T-cell (primary cell): Measurements from ENCODE around the gene OSBP2. TPM values are rescaled to one million over a fixed set of nuclear protein-coding genes. Genes with fewer than 3 reads are reported as not detected.

Experiments
- ATAC-seq, 4 experiments: fragments of 200-7000 bp in 3 of 4; fragments of 150-1000 bp in 1 of 4; cut with Tn5 transposase; replicated peaks in 1 of 4; 1 replicate in 3 of 4; 2 replicates in 1 of 4; pipeline ENCODE4 v1.10.0; 2021; ENCODE audit warnings: moderate library complexity in 3 of 4, mild to moderate bottlenecking in 2 of 4, moderate number of reproducible peaks in 1 of 4
- CTCF ChIA-PET, 2 donors: fragments of 300-600 bp; sonication (Branson Sonifier 250); formaldehyde crosslinking; loops; one replicate each; lab custom pipeline; 2022; ENCODE audit warnings: antibody characterized with exemption in 2 of 2; lab: Charles Lee
- POLR2A ChIA-PET, 2 donors: fragments of 300-600 bp; sonication (Branson Sonifier 250); formaldehyde crosslinking; loops; one replicate each; lab custom pipeline; 2022; ENCODE audit warnings: antibody characterized with exemption in 2 of 2; lab: Charles Lee
- DNase-seq, 35 experiments: peaks; one replicate each; pipeline versions ENCODE4 v3.0.0 to v3.0.0-alpha.2; 2013 to 2023
- H3K27ac ChIP-seq: one replicate; pipeline ENCODE4 v1.5.1; 2013; ENCODE audit warnings: low read length
- H3K27me3 ChIP-seq, 2 experiments: replicated peaks in 1 of 2; 1 replicate in 1 of 2; 2 replicates in 1 of 2; pipeline versions ENCODE4 v1.6.1 to v1.7.0; 2013; ENCODE audit warnings: low read length in 1 of 2, mixed read lengths in 1 of 2; ENCODE audit not compliant: control insufficient read depth in 2 of 2, insufficient read depth in 2 of 2; ENCODE audit errors: extremely low read depth in 1 of 2
- H3K36me3 ChIP-seq, 2 donors: 1 replicate in 1 of 2; 2 replicates in 1 of 2; pipeline versions ENCODE4 v1.6.1 to v1.7.0; 2013; ENCODE audit warnings: low read length in 1 of 2; ENCODE audit not compliant: control insufficient read depth in 2 of 2, insufficient read depth in 1 of 2; ENCODE audit errors: extremely low read depth in 1 of 2
- H3K4me1 ChIP-seq, 2 experiments: 1 replicate in 1 of 2; 2 replicates in 1 of 2; pipeline versions ENCODE4 v1.6.1 to v1.7.0; 2013; ENCODE audit warnings: low read length in 2 of 2, mixed read lengths in 1 of 2; ENCODE audit not compliant: insufficient read depth in 2 of 2, control insufficient read depth in 1 of 2; ENCODE audit errors: extremely low read depth in 1 of 2
- H3K4me3 ChIP-seq, 2 donors: 1 replicate in 1 of 2; 2 replicates in 1 of 2; pipeline versions ENCODE4 v1.5.1 to v1.7.0; 2013; ENCODE audit warnings: mild to moderate bottlenecking in 2 of 2, low read length in 1 of 2, moderate library complexity in 1 of 2; ENCODE audit not compliant: control insufficient read depth in 1 of 2; ENCODE audit errors: extremely low read depth in 1 of 2
- H3K9me3 ChIP-seq: 2 replicates; pipeline ENCODE4 v1.7.0; 2013
- H3K27ac Mint-ChIP-seq, 2 donors: one replicate each; pipeline ENCODE4 v1.8.0; 2020 to 2021; ENCODE audit warnings: mild to moderate bottlenecking in 2 of 2, mixed read lengths in 2 of 2
- H3K27me3 Mint-ChIP-seq, 2 donors: one replicate each; pipeline ENCODE4 v1.8.0; 2021 to 2022; ENCODE audit warnings: mixed read lengths in 2 of 2
- H3K36me3 Mint-ChIP-seq: one replicate; pipeline ENCODE4 v1.8.0; 2021; ENCODE audit warnings: mixed read lengths
- H3K4me1 Mint-ChIP-seq, 3 donors: one replicate each; pipeline ENCODE4 v1.8.0; 2020 to 2022; ENCODE audit warnings: mixed read lengths in 3 of 3, mild to moderate bottlenecking in 1 of 3
- H3K4me3 Mint-ChIP-seq, 3 donors: one replicate each; pipeline ENCODE4 v1.8.0; 2020 to 2022; ENCODE audit warnings: mild to moderate bottlenecking in 3 of 3, mixed read lengths in 3 of 3, moderate library complexity in 3 of 3
- H3K9me3 Mint-ChIP-seq, 3 donors: one replicate each; pipeline ENCODE4 v1.8.0; 2020 to 2022; ENCODE audit warnings: mixed read lengths in 3 of 3
- WGBS: methylation state at CpG from one replicate; pipeline ENCODE4 v1.1.5; 2013; ENCODE audit warnings: missing lambda C conversion rate; ENCODE audit not compliant: insufficient coverage; 5-methylcytosine and 5-hydroxymethylcytosine counted together
- total RNA-seq, 35 experiments: library from RNA in 6 of 35; stranded (reverse) in 6 of 35; fragments of 120-200 nt in 1 of 35; gene quantifications; one replicate each; pipeline versions ENCODE4 v1.2.1 to v1.2.4 and lab custom pipeline; 2013 to 2026

The OSBP2 gene
- total RNA-seq, 5 donors from 2014 or later (not counting 1 experiment from before 2014, with no cell fraction given), result 1.6 to 2.8 (median 2.1) TPM

DNA sequence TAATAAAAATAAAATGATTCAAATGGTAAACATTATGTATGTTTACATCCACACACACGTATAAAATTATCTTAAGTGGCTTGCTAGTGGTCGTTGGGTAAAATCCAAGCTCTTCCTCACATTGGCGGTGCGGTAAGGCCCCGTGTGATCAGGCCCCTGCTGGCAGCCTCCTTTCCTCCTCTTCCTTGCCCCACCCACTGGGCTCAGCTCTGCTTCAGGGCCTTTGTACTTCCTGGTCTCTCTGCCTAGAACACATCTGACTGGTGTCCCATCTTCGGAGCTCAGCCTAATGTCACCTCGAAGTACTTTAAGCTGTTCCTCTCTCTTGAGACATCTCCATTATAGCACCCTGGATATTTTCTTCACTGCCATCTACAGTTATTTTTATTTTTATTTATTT, 52.8 kb downstream of the OSBP2 start:
- Histone ChIP-seq H3K4me3 (no peak overlapping the region), H3K36me3 (no peaks in the 10 kb centered on the region), H3K27me3 (peaks cover 0 to 3% of the 10 kb centered on the region in 2 experiments), H3K9me3 (no peaks in the 10 kb centered on the region), H3K27ac (no peak overlapping the region), H3K4me1 (peaks cover 0 to 15% of the 10 kb centered on the region in 2 experiments)
- POLR2A ChIA-PET, result no interaction called here
- DNase-seq, result no peak
- Mint-ChIP-seq H3K27me3 (peaks cover under 1 to 4% of the 10 kb centered on the region in 2 donors), H3K36me3 (no peaks in the 10 kb centered on the region), H3K4me3 (no peak overlapping the region), H3K4me1 (peaks cover 3 to 16% (median 6%) of the 10 kb centered on the region in 3 donors), H3K9me3 (no peaks in the 10 kb centered on the region), H3K27ac (no peak overlapping the region)
- CTCF ChIA-PET, result no interaction called here
- no peak for ATAC-seq
- WGBS, result 89% methylated on average over 5 of the region's 7 CpGs

DNA sequence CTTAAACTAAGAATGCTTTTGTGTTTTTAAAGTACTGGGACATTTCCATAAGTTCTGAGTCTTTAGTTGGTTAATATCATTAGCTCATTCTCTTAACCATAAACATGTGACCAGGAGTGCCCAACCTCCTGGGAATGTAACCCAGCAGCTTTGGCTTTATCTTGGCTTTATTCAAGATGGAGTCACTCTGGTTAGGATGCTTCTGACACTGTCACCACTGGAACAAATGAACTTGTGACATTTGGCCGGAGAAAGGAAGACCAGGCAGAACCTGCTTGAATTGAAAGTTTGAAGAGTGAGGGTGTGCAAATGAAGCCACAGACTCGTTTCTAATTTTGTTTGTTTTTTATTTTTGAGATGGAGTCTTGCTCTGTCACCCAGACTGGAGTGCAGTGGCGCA, 54.6 kb downstream of the OSBP2 start:
- Mint-ChIP-seq H3K36me3 (peaks cover 5% of the 10 kb centered on the region), H3K27me3 (no peaks in the 10 kb centered on the region), H3K4me3 (no peak overlapping the region), H3K27ac (no peak overlapping the region), H3K9me3 (no peaks in the 10 kb centered on the region), H3K4me1 (peaks cover 2 to 6% (median 6%) of the 10 kb centered on the region in 3 donors)
- Histone ChIP-seq H3K36me3 (no peaks in the 10 kb centered on the region), H3K4me1 (peaks cover 0 to under 1% of the 10 kb centered on the region in 2 experiments), H3K9me3 (no peaks in the 10 kb centered on the region), H3K27ac (no peak overlapping the region), H3K4me3 (no peak overlapping the region), H3K27me3 (peaks cover 0 to under 1% of the 10 kb centered on the region in 2 experiments)
- ChIA-PET POLR2A (no interaction called here), CTCF (no interaction called here)
- ATAC-seq (no peak), DNase-seq (no peak)
- 60% methylated on average over 2 of the region's 3 CpGs for WGBS

DNA sequence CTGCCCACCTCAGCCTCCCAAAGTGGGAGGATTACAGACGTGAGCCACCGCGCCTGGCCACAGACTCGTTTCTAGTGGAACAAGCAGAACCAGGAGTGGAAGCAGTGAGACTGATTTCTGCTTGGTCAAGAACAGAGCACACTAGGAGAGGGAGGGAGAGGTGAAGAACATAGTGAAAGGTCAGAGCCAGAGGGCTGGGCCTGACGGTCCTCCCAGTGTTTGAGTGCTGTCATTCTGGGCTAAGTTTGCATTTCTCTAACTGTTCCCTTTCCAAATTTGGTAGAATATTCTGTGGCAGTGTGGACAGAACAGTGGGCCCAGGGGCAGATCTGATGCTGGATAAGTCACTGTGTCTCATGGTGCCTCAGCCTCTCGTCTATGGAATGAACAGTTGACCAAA, 55.2 kb downstream of the OSBP2 start:
- ChIA-PET POLR2A (no interaction called here), CTCF (no interaction called here)
- H3K36me3 ChIP-seq, result no peaks in the 10 kb centered on the region
- H3K27me3 ChIP-seq, result no peaks in the 10 kb centered on the region
- ATAC-seq (no peak), DNase-seq (no peak)
- Mint-ChIP-seq H3K27me3 (no peaks in the 10 kb centered on the region), H3K36me3 (peaks cover 5% of the 10 kb centered on the region), H3K4me1 (peaks cover 2 to 6% (median 5%) of the 10 kb centered on the region in 3 donors), H3K27ac (no peak overlapping the region), H3K4me3 (no peak overlapping the region), H3K9me3 (no peaks in the 10 kb centered on the region)
- no peak overlapping the region for H3K27ac ChIP-seq
- whole genome bisulfite sequencing, result 76% methylated on average over 3 of the region's 6 CpGs
- no peaks in the 10 kb centered on the region for H3K4me1 ChIP-seq
- no peaks in the 10 kb centered on the region for H3K9me3 ChIP-seq
- no peak overlapping the region for H3K4me3 ChIP-seq

DNA sequence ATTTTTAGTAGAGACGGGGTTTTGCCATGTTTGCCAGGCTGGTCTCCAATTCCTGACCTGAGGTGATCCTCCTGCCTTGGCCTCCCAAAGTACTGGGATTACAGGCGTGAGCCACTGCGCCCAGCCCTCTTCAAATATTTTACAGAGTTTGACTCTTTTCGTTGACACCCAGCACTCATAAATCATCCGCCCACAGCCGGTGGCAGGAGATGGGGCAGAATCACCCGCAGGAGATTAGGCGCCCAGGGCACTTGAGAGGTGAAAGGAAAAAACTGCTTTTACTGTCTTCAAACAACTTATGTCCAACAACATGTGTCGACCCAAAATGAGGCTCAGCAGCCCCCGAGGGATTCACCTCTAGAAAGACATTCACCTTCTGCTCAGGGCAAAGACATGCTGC, 56.9 kb downstream of the OSBP2 start:
- Histone ChIP-seq H3K4me1 (no peaks in the 10 kb centered on the region), H3K36me3 (no peaks in the 10 kb centered on the region), H3K27ac (no peak overlapping the region), H3K4me3 (no peak overlapping the region), H3K9me3 (no peaks in the 10 kb centered on the region), H3K27me3 (no peaks in the 10 kb centered on the region)
- 63% methylated on average over 2 of the region's 10 CpGs for WGBS
- no peak overlapping the region for H3K4me3 Mint-ChIP-seq
- DNase-seq (no peak), ATAC-seq (no peak)
- ChIA-PET CTCF (no interaction called here), POLR2A (no interaction called here)
- H3K27me3 Mint-ChIP-seq, result peaks cover 0 to 4% of the 10 kb centered on the region in 2 donors
- H3K27ac Mint-ChIP-seq, result no peak overlapping the region
- peaks cover 0 to 6% (median 0%) of the 10 kb centered on the region in 3 donors for H3K4me1 Mint-ChIP-seq
- H3K9me3 Mint-ChIP-seq, result no peaks in the 10 kb centered on the region
- peaks cover 5% of the 10 kb centered on the region for H3K36me3 Mint-ChIP-seq

DNA sequence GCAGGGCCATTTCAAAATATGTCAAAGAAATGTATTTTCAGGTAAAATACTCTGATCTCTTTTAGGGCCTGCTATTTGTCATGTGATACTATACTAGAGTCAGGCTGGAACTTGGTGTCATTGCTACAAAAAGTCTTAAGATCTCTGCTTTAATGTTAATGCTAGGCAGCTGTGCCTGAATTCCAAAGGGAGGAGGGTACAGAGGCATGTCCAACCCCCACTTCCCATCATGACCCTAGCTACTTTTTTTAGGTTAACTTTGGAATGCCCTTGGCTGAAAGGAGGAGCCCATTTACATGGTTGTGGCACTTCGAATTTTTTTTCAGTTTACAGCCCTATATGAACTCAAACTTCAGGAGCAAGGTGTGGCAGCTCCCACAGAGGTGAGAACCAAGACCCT, 58.1 kb downstream of the OSBP2 start:
- peaks cover 0 to 6% (median 0%) of the 10 kb centered on the region in 3 donors for H3K4me1 Mint-ChIP-seq
- H3K27ac Mint-ChIP-seq, result no peak overlapping the region
- CTCF ChIA-PET, result interaction anchor here in 1 of 2 donors (0.5 kb wide), 1 partner anchor 461 kb away, joined by 3 read pairs; no protein-coding TSS in a partner anchor
- DNase-seq (no peak), ATAC-seq (no peak)
- H3K4me3 Mint-ChIP-seq, result no peak overlapping the region
- peaks cover 5% of the 10 kb centered on the region for H3K36me3 Mint-ChIP-seq
- Histone ChIP-seq H3K4me1 (no peaks in the 10 kb centered on the region), H3K36me3 (no peaks in the 10 kb centered on the region), H3K4me3 (no peak overlapping the region), H3K9me3 (no peaks in the 10 kb centered on the region), H3K27me3 (no peaks in the 10 kb centered on the region), H3K27ac (no peak overlapping the region)
- POLR2A ChIA-PET, result no interaction called here
- WGBS, result no CpG with 5 or more reads among the region's 1 CpG
- peaks cover 0 to 4% of the 10 kb centered on the region in 2 donors for H3K27me3 Mint-ChIP-seq
- no peaks in the 10 kb centered on the region for H3K9me3 Mint-ChIP-seq

DNA sequence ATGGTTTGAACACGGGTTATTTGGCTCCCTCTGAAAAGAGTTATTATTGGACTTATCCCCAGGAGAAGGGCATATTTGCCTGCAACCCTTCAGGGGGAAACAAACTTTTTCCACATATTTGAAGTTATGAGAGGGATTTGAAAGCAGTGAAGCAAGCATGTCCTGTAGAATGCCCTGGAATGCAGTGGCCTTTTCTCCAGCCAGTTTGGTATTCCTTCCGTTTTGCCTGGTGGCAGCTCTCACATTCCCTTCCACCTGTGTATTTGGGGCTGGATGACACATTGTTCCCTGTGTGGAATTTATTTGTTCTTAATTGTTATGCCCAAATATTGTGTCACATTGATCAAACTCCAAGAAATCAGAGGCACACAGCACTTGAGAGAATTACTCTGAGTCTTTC, 59.0 kb downstream of the OSBP2 start:
- Mint-ChIP-seq H3K27me3 (peaks cover 0 to 4% of the 10 kb centered on the region in 2 donors), H3K4me1 (peaks cover 0 to 6% (median 0%) of the 10 kb centered on the region in 3 donors), H3K4me3 (no peak overlapping the region), H3K9me3 (no peaks in the 10 kb centered on the region), H3K36me3 (peaks cover 5% of the 10 kb centered on the region), H3K27ac (no peak overlapping the region)
- no peak for DNase-seq
- Histone ChIP-seq H3K9me3 (no peaks in the 10 kb centered on the region), H3K36me3 (no peaks in the 10 kb centered on the region), H3K4me3 (no peak overlapping the region), H3K27ac (no peak overlapping the region), H3K4me1 (no peaks in the 10 kb centered on the region), H3K27me3 (no peaks in the 10 kb centered on the region)
- WGBS, result no CpG with 5 or more reads among the region's 2 CpGs
- ChIA-PET POLR2A (no interaction called here), CTCF (interaction anchor here in 1 of 2 donors (0.6 kb wide), 1 partner anchor 643 kb away, joined by 5 read pairs; no protein-coding TSS in a partner anchor)
- ATAC-seq, result no peak
